Right renal pelvis (tissue), 4 donors: ENCODE data around the gene PIGB. TPM values are rescaled to one million over a fixed set of nuclear protein-coding genes. Genes with fewer than 3 reads are reported as not detected.
"Not testable (repeated sequence)": the region's sequence is repeated elsewhere in the genome, so short reads cannot be mapped to it uniquely, and the experiment has no call there.

Experiments used
- DNase-seq, 4 donors: peaks; one replicate each; pipeline ENCODE4 v3.0.0-alpha.2; 2013; ENCODE audit warnings: low read depth in 4 of 4, low spot score in 3 of 4, missing footprints in 1 of 4
- polyA plus RNA-seq, 4 donors: library from polyadenylated mRNA; unstranded; fragments of 120-200 nt; gene quantifications; one replicate each; pipeline ENCODE4 v1.2.1, GENCODE V29; 2013; ENCODE audit not compliant: insufficient read length in 4 of 4

The PIGB gene
- polyA plus RNA-seq, 4 donors, result 17.2 to 22.6 (median 19.5) TPM

DNA sequence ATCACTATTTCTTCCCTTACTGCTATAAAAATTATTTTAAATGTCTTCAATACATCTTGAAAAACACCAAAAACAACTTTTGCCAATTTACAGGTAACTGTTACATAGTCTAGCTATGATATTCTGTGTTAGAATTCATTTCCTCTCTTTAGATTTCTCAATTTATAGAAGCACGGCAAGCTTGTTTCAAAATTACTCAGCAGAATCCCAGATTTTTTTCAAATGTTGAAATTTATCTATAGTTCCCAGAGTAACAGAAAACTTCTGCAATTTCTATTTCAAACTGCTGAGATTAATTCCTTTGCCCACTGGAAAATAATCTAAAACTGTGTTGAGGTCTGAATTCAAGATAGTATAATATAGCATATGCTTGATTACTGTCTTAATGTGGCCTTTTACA, 48.0 kb downstream of the PIGB start:
- no peak for DNase-seq

DNA sequence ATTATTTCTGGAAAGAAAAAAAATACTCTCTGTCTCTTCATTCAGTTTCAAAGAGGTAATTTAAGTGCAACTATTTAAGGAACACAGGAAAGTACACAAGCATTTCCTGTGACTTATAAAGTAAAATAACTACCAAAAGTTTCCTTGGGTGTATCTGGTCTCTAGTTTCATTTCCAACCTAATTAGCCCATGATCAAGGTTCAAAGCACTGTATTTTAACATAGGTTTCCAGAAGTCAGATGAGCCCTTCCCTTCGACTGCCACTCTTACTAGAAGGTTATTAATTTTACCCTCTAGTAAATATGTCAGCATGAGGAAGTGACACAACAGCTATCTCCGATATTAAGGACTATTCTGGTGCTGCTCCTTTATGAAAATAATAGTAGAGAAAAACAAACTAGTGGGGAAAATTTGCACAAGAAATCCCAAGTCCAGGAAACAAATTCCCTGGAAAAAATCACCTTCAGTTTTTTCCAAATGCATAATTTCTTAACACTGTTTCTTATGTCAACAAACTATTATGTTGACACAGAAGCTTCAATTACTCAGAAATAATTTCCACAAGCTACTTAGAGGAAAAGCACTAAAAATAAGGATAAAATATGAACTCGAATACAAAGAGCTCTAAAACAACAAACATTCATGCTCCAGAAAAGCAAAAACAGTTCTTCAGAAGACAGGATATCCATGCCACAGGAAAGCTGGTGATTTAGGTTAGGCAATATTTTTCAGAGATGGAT, 53.8 kb downstream of the PIGB start:
- DNase-seq, result no peak

DNA sequence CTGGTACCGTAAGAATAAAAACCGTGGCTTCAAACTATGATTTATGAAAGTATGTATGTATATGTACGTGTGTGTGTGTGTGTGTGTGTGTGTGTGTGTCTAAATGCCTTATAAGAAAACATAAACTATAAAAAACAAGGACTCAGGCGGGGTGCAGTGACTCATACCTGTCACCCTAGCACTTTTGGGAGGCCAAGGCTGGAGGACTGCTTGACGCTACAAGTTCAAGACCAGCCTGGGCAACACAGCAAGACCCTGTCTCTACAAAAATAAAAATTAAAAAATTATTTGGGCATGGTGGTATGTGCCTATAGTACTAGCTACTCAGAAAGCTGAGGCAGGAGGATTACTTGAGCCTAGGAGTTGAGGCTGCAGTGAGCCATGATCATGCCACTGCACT, 60.1 kb downstream of the PIGB start:
- DNase-seq, result no peak

DNA sequence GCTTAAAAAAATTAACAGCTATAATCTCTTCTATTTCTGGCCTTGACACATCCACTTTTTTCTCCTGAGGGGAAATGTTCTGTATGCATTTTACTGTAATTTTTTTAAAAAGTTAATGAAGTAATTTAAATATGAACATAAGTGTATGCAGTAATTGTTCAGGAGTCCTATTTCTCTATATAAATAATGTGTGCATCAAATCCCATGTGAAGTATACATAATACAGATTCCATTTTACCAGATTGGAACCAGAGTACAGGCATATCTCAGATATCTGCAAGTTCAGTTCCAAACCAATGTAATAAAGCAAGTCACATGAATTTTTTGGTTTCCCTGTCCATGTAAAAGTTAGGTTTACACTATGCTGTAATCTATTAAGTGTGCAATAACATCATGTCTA, 62.6 kb downstream of the PIGB start:
- DNase-seq, result no peak

DNA sequence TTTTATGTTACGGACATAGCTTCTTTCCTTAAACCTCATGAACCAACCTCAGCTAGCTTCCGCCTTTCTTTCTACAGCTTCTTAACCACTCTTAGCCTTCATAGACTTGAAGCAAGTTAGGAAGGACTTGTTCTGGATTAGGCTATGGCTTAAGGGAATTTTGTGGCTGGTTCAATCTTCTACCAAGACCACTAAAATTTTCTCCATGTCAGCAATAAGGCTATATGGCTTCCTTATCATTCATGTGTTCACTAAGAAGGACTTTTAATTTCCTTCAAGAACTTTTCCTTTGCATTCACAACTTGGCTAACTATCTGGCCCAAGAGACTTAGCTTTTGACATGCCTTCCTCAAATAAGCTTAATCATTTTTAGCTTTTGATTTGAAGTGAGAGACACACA, 64.7 kb downstream of the PIGB start:
- DNase-seq, result no peak

DNA sequence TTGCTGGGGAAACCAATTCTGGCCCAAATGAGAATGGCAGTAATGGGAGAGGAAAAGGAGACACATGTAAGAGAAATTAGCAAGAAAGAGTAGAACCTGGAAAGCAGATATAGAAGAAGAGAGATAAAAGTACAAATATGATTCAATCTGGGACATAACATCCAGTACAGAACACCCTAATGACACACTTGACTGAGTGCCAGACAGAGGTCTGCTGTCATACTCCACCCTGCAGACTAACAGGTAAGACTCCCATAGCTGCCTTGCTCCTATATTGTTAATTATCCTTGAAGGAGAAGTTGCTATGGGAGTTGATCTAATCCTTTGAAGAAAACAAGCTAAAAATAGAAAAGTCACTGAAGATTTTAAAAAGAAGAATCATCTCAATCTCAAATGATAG, 68.0 kb downstream of the PIGB start:
- DNase-seq, result no peak

DNA sequence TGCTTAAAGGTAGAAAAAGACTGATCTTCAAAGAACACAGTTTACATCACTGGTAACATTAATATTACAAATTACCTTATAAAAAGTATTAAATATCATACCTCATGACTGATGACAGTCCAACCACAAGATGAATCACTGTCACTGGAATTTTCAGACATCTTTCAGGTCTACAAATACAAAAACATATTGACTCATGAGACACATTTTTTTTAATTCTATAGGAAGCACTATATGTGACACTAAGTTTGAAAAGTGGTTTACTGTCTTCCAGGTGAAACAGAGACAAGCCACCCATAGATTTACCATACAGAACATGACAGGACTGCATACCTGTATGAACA, 70.2 kb downstream of the PIGB start:
- no peak for DNase-seq

DNA sequence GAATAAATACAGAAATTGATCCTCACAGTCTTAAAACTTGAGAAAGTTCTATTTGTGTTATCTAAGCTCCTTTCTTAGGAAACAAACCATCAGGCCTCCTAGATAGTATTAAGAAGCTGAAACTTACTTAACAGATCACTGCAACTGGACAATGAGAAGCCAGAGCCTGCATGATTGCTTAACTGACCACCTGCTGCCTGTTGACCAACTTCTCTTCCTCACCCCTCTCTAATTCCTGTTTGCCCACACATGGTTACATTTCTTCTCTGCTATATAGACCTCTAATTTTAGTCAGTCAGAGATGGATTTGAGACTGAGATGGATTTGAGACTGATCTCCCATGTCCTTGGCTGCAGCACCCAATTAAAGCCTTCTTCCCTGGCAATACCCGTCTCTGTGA, 75.7 kb downstream of the PIGB start:
- no peak for DNase-seq

DNA sequence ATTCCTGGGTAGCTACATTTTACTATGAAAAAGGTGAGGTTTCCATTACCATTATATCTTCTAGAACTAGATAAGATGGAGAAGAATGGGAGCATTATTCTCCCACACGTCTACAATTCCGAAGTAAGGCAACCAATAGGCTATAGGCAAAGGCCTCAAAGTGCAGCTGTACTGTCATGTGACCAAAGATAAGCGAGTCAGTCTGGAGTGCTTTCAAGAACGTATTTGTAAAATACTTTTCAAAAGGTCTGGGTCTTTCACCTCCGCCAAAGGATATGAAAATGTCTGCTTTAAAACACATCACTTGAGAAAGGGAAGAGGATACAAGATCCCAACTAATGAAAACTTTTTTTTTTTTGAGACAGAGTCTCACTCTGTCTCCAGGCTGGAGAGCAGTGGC, 79.2 kb downstream of the PIGB start:
- no peak for DNase-seq

DNA sequence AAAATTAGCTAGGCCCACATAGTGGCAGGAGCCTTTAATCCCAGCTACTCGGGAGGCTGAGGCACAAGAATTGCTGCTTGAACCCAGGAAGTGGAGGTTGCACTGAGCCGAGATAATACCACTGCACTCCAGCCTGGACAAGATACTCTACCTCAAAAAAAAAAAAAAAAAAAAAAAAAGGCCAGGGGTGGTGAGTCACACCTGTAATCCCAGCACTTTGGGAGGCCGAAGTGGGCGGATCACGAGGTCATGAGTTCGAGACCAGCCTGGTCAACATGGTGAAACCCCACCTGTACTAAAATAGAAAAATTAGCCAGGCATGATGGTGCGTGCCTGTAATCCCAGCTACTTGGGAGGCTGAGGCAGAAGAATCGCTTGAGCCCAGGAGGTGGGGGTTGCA, 81.0 kb downstream of the PIGB start:
- DNase-seq, result not testable (repeated sequence)

DNA sequence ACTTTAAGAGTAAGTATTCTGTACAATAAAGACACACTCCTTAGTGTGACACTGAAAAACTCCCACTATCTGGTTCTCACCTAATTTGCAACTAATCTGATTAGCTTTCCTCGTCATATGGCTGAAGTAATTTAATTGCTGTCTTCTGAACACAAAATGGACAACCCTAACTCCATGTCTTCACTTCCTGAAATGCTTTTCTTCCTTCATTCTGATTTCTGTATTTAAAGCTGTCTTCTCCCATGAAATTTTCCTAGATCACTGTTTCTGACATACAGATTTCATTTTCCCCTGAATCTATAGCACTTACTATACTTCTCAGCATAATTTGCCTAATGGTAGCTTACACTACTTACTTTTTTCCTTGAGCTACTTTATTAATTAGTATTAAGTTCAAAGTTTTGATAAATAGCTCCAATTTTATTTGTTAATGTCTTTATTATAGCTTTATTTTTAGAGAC, 82.8 kb downstream of the PIGB start:
- DNase-seq, result no peak

DNA sequence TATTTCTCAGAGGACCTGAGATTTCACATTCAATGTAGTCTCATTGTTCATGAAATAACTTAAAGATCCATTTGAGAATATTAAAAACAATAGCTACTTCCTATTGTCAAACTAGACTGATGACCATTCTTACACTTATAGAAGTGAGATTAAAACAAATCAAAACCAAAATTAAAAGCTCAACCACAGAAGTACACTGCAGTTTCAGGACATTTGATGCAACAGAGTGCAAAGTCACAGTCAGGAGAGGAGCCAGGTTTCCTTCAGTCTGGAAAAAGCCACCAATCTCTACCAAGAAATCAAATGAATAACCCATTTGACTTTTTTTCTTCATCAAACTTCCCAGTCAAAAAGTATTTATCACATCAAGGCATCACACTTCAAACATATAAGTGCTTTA, 83.7 kb downstream of the PIGB start:
- no peak for DNase-seq

DNA sequence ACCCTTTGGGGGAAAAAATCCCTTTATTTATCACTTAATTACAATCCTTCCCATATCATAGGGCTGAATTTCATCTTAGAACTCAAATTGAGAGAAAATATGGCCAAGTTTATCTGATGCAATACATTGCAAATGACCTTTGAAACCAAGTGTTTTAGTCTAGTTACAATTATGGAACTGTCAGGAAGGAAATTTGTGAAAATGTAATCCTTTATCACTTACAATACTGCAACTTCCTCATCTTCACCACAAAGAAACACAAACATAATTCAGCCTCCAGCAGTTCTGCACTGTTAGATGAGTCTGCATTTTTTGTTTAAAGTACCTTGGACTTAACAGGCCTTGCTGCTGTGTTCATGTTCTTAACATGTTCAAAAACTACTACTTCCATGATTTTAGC, 84.5 kb downstream of the PIGB start:
- DNase-seq, result no peak

Other genes with a start within 250 kb of the PIGB start
- 100 to 1,000 TPM; 132 to 150 (median 145) TPM for gene RSL24D1, start 122.3 kb upstream of the PIGB start, polyA plus RNA-seq
- gene RAB27A, start 29.4 kb upstream of the PIGB start, polyA plus RNA-seq, result 10 to 100 TPM; 16.9 to 22.4 (median 18.2) TPM
- 10 to 100 TPM; 14.2 to 17.9 (median 16.5) TPM for gene PIGBOS1, start 99 bp upstream of the PIGB start, polyA plus RNA-seq
- 10 to 100 TPM; 56.0 to 68.5 (median 63.1) TPM for gene CCPG1, start 89.1 kb downstream of the PIGB start, polyA plus RNA-seq
- gene PIERCE2, start 89.3 kb downstream of the PIGB start, polyA plus RNA-seq, result 1 to 10 TPM; 5.3 to 8.0 (median 7.5) TPM
- 10 to 100 TPM in 2 of 4 donors, 1 to 10 TPM in 2; 8.5 to 13.8 (median 9.4) TPM for gene DNAAF4, start 189.0 kb downstream of the PIGB start, polyA plus RNA-seq